Epidermal melanocyte (primary cell): ENCODE data around the gene ENTPD5.
"Not testable (repeated sequence)": the region's sequence is repeated elsewhere in the genome, so short reads cannot be mapped to it uniquely, and the experiment has no call there.

ENCODE experiments used
- DNase-seq: peaks from one replicate; pipeline ENCODE4 v3.0.0; 2011; ENCODE audit warnings: low spot score; ENCODE audit not compliant: insufficient read length

The ENTPD5 gene

GRCh38 chr14:73945159-73945670, 73.9 kb downstream of the ENTPD5 start:
- no peak for DNase-seq

- DNase-seq, result no peak
Observed at GRCh38 chr14:73944432-73945158, 74.5 kb downstream of the ENTPD5 start.

- peak; percentile 29 for DNase-seq
Observed at GRCh38 chr14:73943083-73943482, 76.0 kb downstream of the ENTPD5 start.

- no peak for DNase-seq
Observed at GRCh38 chr14:73942180-73942579, 76.9 kb downstream of the ENTPD5 start.

- no peak for DNase-seq
Observed at GRCh38 chr14:73937012-73937411, 82.1 kb downstream of the ENTPD5 start.

- DNase-seq, result no peak
Observed at GRCh38 chr14:73936548-73936947, 82.5 kb downstream of the ENTPD5 start.

- peak; percentile 31 for DNase-seq
Observed at GRCh38 chr14:73935666-73936065, 83.4 kb downstream of the ENTPD5 start.

- DNase-seq, result no peak
Observed at GRCh38 chr14:73924337-73924736, 94.8 kb downstream of the ENTPD5 start.

GRCh38 chr14:73919457-73919856, 99.6 kb downstream of the ENTPD5 start:
- not testable (repeated sequence) for DNase-seq

GRCh38 chr14:73916324-73916723, 102.8 kb downstream of the ENTPD5 start:
- no peak for DNase-seq

- DNase-seq, result no peak
Observed at GRCh38 chr14:73913256-73913655, 105.8 kb downstream of the ENTPD5 start.

- DNase-seq, result no peak
Observed at GRCh38 chr14:73909681-73910080, 109.4 kb downstream of the ENTPD5 start.
